ENCODE results near the gene CCR8. TPM values are rescaled to one million over a fixed set of nuclear protein-coding genes. Genes with fewer than 3 reads are reported as not detected.

Gene CCR8
- total RNA-seq, 1 donor from 2014 or later: not detected

GRCh38 chr3:39332525-39332924 is 3.0 kb downstream of the CCR8 start:
- no peaks in the 10 kb centered on the region for H3K9me3 ChIP-seq (ENCODE audit: low read depth)

DNA sequence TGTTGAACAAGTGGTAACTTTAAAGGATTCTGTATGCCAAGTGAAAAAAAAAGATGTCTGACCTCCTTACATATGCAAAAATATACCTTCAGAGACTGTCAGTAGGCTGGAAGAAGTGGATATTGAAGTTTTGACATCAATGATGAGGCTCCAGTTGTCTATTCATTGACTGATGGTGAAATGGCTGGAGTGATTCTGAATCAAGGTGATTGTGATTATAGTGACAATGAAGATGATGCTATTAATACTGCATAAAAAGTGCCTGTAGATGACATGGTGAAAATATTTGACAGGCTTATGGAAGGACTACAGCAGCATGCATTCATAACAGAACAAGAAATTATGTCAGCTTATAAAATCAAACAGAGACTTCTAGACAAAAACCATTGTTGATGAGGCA is 4.1 kb downstream of the CCR8 start:
- H3K4me3 ChIP-seq: no peak overlapping the region
- H3K9me3 Mint-ChIP-seq: no peaks in the 10 kb centered on the region
- H3K4me3 Mint-ChIP-seq: no peak overlapping the region
- no peaks in the 10 kb centered on the region for H4K20me1 ChIP-seq (ENCODE audit: low read depth)
- DNase-seq (ENCODE audit: low spot score): no peak
- no peak overlapping the region for H3K27ac ChIP-seq
- H3K4me1 Mint-ChIP-seq: no peaks in the 10 kb centered on the region
- no peak overlapping the region for H3K9ac ChIP-seq
- H3K27me3 Mint-ChIP-seq (ENCODE audit: insufficient read depth, low read depth): no peaks in the 10 kb centered on the region
- no peaks in the 10 kb centered on the region for H3K9me3 ChIP-seq (ENCODE audit: low read depth)
- no peaks in the 10 kb centered on the region for H3K79me2 ChIP-seq (ENCODE audit: low read depth)
- H3K4me1 ChIP-seq: no peaks in the 10 kb centered on the region
- H3K36me3 ChIP-seq: no peaks in the 10 kb centered on the region
- no peak overlapping the region for H3K27ac Mint-ChIP-seq
- TF ChIP-seq EZH2phosphoT487 (IDR thresholded peaks at IDR 0.05): no peak
- TF ChIP-seq, protein P1, sequence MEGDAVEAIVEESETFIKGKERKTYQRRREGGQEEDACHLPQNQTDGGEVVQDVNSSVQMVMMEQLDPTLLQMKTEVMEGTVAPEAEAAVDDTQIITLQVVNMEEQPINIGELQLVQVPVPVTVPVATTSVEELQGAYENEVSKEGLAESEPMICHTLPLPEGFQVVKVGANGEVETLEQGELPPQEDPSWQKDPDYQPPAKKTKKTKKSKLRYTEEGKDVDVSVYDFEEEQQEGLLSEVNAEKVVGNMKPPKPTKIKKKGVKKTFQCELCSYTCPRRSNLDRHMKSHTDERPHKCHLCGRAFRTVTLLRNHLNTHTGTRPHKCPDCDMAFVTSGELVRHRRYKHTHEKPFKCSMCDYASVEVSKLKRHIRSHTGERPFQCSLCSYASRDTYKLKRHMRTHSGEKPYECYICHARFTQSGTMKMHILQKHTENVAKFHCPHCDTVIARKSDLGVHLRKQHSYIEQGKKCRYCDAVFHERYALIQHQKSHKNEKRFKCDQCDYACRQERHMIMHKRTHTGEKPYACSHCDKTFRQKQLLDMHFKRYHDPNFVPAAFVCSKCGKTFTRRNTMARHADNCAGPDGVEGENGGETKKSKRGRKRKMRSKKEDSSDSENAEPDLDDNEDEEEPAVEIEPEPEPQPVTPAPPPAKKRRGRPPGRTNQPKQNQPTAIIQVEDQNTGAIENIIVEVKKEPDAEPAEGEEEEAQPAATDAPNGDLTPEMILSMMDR (IDR thresholded peaks at IDR 0.05): no peak
- TF ChIP-seq EZH2 (IDR thresholded peaks at IDR 0.05): no peak
- H2AFZ ChIP-seq (replicated peaks): no peak overlapping the region
- no peaks in the 10 kb centered on the region for H3K36me3 Mint-ChIP-seq
- H3K27me3 ChIP-seq: no peaks in the 10 kb centered on the region
- H3F3A ChIP-seq (ENCODE audit: low read depth): no peaks in the 10 kb centered on the region
- H3K4me2 ChIP-seq: no peak overlapping the region

More at GRCh38 chr3:39332525-39332924, 3.0 kb downstream of the CCR8 start:
- Mint-ChIP-seq H3K36me3 (no peaks in the 10 kb centered on the region), H3K9me3 (no peaks in the 10 kb centered on the region), H3K27me3 (ENCODE audit: insufficient read depth, low read depth) (no peaks in the 10 kb centered on the region), H3K27ac (no peak overlapping the region), H3K4me3 (no peak overlapping the region), H3K4me1 (no peaks in the 10 kb centered on the region)
- no peak for DNase-seq (ENCODE audit: low spot score)
- H3K9ac ChIP-seq: no peak overlapping the region
- H3K27me3 ChIP-seq: no peaks in the 10 kb centered on the region
- H3K4me1 ChIP-seq: no peaks in the 10 kb centered on the region
- no peaks in the 10 kb centered on the region for H3F3A ChIP-seq (ENCODE audit: low read depth)
- H3K4me3 ChIP-seq: no peak overlapping the region
- no peak for TF ChIP-seq EZH2phosphoT487 (IDR thresholded peaks at IDR 0.05)
- TF ChIP-seq EZH2 (IDR thresholded peaks at IDR 0.05): no peak
- TF ChIP-seq, protein P1 (IDR thresholded peaks at IDR 0.05): no peak
- H2AFZ ChIP-seq (replicated peaks): no peak overlapping the region
- H3K79me2 ChIP-seq (ENCODE audit: low read depth): no peaks in the 10 kb centered on the region
- no peak overlapping the region for H3K27ac ChIP-seq
- no peaks in the 10 kb centered on the region for H3K36me3 ChIP-seq
- no peak overlapping the region for H3K4me2 ChIP-seq
- no peaks in the 10 kb centered on the region for H4K20me1 ChIP-seq (ENCODE audit: low read depth)

DNA sequence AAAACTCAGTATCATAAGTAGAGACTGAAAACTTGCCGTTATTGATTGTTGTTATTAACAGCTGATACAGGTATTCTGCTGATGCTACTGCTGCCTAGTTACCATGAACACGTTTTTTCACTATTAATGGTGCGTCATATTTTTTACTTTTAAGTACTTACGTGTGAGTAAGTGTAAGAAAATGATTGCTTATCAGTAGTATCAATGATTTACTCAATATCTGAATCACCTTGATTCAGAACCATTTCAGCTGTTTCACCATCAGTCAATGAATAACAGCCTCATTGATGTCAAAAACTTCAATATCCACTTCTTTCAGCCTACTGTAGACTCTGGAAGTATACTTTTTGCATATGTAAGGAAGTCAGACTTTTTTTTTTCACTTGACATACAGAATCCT is 4.7 kb downstream of the CCR8 start:
- H3K4me2 ChIP-seq: no peak overlapping the region
- no peak for DNase-seq (ENCODE audit: low spot score)
- no peak overlapping the region for H3K27ac ChIP-seq
- no peaks in the 10 kb centered on the region for H3K4me1 Mint-ChIP-seq
- H3K4me1 ChIP-seq: no peaks in the 10 kb centered on the region
- TF ChIP-seq EZH2phosphoT487 (IDR thresholded peaks at IDR 0.05) (no peak), EZH2 (IDR thresholded peaks at IDR 0.05) (no peak)
- TF ChIP-seq, protein P1 (IDR thresholded peaks at IDR 0.05): no peak
- no peaks in the 10 kb centered on the region for H3F3A ChIP-seq (ENCODE audit: low read depth)
- no peaks in the 10 kb centered on the region for H3K27me3 Mint-ChIP-seq (ENCODE audit: insufficient read depth, low read depth)
- no peaks in the 10 kb centered on the region for H4K20me1 ChIP-seq (ENCODE audit: low read depth)
- no peaks in the 10 kb centered on the region for H3K36me3 ChIP-seq
- no peaks in the 10 kb centered on the region for H3K79me2 ChIP-seq (ENCODE audit: low read depth)
- no peak overlapping the region for H3K27ac Mint-ChIP-seq
- no peak overlapping the region for H3K4me3 Mint-ChIP-seq
- no peaks in the 10 kb centered on the region for H3K9me3 ChIP-seq (ENCODE audit: low read depth)
- H3K36me3 Mint-ChIP-seq: no peaks in the 10 kb centered on the region
- no peaks in the 10 kb centered on the region for H3K9me3 Mint-ChIP-seq
- H3K9ac ChIP-seq: no peak overlapping the region
- no peak overlapping the region for H3K4me3 ChIP-seq
- no peaks in the 10 kb centered on the region for H3K27me3 ChIP-seq
- H2AFZ ChIP-seq (replicated peaks): no peak overlapping the region
